GM19463 (cell line): ENCODE results near the gene KRT7.

Source experiments
- ATAC-seq: cut with Tn5 transposase; IDR thresholded peaks from one replicate; pipeline ENCODE4 v1.9.1; 2021; ENCODE audit warnings: mild to moderate bottlenecking, moderate library complexity; ENCODE audit not compliant: unreplicated experiment

KRT7 gene

GRCh38 chr12:52232674-52233461 is at the start of gene KRT7:
KRT7 (plus strand) TSS chr12:52233243; CDS start chr12:52233297, 54 bp downstream.
- ATAC-seq = no peak

- ATAC-seq = no peak
Measured at GRCh38 chr12:52183544-52183910, 49.5 kb upstream of the KRT7 start.

GRCh38 chr12:52183971-52184370 is 49.1 kb upstream of the KRT7 start:
- ATAC-seq = no peak

GRCh38 chr12:52184813-52185212 is 48.2 kb upstream of the KRT7 start:
- ATAC-seq = no peak

- no peak for ATAC-seq
Measured at GRCh38 chr12:52185400-52185967, 47.6 kb upstream of the KRT7 start.

GRCh38 chr12:52186118-52186840 is 46.8 kb upstream of the KRT7 start:
- no peak for ATAC-seq

- ATAC-seq = no peak
Measured at GRCh38 chr12:52187206-52187605, 45.8 kb upstream of the KRT7 start.

- ATAC-seq = no peak
Measured at GRCh38 chr12:52187640-52188039, 45.4 kb upstream of the KRT7 start.

GRCh38 chr12:52188658-52189057 is 44.4 kb upstream of the KRT7 start:
- no peak for ATAC-seq

- no peak for ATAC-seq
Measured at GRCh38 chr12:52189376-52190174, 43.5 kb upstream of the KRT7 start.

GRCh38 chr12:52190860-52191729 is 41.9 kb upstream of the KRT7 start:
- no peak for ATAC-seq

- no peak for ATAC-seq
Measured at GRCh38 chr12:52191841-52192791, 40.9 kb upstream of the KRT7 start, which contains the start of gene KRT80. KRT80 (minus strand) TSS chr12:52192014; CDS start chr12:52191902, 112 bp downstream.

- no peak for ATAC-seq
Measured at GRCh38 chr12:52193532-52193931, 39.5 kb upstream of the KRT7 start.

- ATAC-seq = no peak
Measured at GRCh38 chr12:52193991-52194390, 39.1 kb upstream of the KRT7 start.

- no peak for ATAC-seq
Measured at GRCh38 chr12:52195065-52195730, 37.8 kb upstream of the KRT7 start.

GRCh38 chr12:52197371-52198231 is 35.4 kb upstream of the KRT7 start:
- ATAC-seq = no peak

- ATAC-seq = no peak
Measured at GRCh38 chr12:52198454-52199215, 34.4 kb upstream of the KRT7 start.
